Forelimb muscle (tissue), 1 donor: Measurements from ENCODE around the gene CGREF1. TPM values are rescaled to one million over a fixed set of nuclear protein-coding genes. Genes with fewer than 3 reads are reported as not detected.

Source experiments
- DNase-seq: peaks from one replicate; pipeline ENCODE4 v3.0.0-alpha.2; 2013; ENCODE audit warnings: low read depth
- polyA plus RNA-seq: library from polyadenylated mRNA; unstranded; fragments of 120-200 nt; gene quantifications from one replicate; pipeline ENCODE4 v1.2.1, GENCODE V29; 2013; ENCODE audit not compliant: insufficient read length

The CGREF1 gene, protein sequence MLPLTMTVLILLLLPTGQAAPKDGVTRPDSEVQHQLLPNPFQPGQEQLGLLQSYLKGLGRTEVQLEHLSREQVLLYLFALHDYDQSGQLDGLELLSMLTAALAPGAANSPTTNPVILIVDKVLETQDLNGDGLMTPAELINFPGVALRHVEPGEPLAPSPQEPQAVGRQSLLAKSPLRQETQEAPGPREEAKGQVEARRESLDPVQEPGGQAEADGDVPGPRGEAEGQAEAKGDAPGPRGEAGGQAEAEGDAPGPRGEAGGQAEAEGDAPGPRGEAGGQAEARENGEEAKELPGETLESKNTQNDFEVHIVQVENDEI
- polyA plus RNA-seq: 1.0 TPM

DNA sequence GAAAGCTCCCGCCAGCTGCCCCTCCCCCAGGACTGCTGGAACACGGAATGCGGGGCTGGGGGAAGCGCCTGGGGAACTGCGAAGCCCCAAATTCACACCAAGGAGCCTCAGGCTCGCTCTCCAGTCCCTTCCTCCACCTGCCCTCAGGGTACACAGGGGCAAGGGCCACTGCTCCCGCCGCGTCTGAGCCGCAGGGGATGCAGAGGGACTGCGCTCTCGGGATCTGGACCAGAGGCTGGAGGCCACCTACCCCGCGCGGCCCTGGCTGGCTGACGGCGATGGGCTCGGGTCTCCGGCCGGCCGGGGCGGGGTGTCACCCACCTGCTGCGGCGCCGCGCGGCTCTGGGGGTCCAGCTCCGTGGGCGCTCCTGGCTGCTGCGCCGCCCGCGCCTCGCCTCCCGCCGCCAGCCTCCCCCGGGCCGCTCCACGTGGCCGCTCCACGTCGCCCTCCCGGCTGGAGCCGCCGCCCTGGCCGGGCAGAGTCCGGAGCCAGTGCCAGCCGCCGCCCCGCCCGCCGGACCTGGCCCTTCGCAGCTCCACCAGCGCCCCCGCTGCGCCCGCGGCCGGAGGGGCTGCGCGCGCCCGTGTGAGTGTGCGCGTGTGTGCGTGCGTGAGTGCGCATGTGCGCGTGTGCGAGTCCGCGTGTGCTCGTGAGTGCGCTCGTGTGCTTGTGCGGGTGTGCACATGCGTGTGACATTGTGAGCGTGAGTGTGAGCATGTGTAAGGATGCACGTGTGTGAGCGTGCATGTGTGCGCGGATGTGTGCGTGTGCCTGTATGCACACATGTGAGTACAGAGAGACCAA is at the start of gene CGREF1:
Gene CGREF1, minus strand, starts transcription at position 604 of the 805 bp plus-strand sequence. CDS start 14,762 bp downstream, outside the sequence.
- no peak for DNase-seq

DNA sequence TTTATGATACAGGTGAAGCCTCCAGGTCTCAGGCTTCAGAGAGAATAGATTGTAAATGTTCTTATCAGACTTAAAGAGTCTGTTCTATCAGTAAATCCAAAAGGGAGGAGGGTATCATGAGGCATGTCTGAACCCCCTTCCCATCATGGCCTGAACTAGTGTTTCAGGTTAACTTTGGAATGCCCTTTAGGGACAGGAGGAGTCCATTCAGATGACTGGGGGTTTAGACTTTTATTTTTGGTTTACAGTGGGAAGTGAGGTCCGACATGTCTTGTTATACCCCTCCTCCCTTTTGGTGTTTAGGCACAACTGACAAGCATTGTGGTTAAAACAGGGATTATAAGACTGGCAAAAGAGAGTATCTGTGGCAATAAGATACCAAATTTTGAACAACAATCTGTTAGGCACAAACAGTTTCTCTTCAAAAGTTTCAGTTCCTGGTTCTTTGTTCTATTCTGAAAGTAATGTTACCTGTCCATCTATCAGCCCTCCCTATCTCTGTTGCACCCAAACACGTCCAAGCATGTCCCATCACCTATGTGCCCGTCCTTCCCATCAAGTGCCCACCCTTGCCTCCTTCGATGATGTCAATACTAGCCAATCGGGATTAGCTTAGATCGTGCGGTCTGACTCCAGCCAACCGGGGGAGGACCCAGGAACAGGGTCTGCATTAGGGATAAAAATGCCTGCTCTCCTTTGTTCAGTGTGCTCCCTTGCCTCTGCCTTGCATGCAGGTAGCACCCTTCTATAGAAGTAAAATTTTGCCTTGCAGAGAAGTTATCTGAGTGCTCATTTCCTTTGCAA is 46.2 kb upstream of the CGREF1 start:
- no peak for DNase-seq

GRCh38 chr2:27162151-27163121 is 43.5 kb upstream of the CGREF1 start:
- no peak for DNase-seq

DNA sequence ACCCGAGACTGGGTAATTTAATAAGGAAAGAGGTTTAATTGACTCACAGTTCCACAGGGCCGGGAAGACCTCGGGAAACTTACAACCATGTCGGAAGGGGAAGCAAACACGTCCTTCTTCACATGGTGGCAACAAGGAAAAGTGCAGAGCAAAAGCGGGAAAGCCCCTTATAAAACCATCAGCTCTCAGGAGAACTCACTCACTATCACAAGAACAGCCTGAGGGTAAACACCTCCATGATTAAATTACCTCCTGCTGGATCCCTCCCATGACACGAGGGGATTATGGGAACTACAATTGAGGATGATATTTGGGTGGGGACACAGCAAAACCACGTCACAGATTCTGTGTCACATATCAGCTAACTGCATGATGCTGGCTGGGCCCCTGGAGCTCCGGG is 41.3 kb upstream of the CGREF1 start:
- no peak for DNase-seq

DNA sequence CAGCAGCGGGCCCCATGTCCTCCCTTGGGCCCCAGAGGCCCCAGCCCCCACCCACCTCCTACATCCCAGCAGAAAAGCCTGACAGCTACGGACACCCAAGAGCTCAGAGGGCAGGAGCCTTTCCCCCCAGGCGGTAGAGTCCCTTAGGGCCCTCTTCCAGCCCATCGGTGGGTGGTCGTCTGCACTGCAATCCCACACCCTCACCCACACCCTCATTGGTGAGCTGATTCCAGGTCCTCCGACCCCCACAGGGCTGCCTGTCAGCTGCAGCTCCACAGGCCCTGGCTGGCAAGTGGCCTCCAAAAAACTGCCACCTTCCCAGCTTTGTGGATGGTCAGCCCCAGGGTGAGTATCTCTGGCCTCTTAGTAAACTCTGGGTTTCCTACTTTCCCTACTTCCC is 40.3 kb upstream of the CGREF1 start:
- no peak for DNase-seq

DNA sequence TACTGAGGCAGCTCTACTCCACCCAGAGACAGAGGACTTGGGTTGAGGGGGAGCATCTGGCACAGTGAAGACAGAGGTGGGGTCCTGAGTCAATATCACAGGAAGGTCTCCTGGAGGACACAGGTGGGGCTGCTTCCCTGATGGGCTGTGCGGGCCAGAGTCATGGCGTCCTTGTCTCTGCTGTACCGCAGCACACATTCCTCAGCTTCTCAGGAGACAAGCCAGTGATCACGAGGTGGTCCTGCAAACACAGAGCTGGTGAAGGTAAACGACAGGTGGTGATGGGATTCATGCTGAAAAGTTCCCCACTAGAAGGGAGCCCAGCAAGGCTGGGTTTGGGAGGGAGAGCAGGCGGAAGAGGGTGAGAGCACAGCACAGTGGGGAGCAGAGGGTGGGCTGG is 39.5 kb upstream of the CGREF1 start:
- no peak for DNase-seq

- DNase-seq: no peak
Measured at GRCh38 chr2:27155069-27155520, 36.2 kb upstream of the CGREF1 start.

DNA sequence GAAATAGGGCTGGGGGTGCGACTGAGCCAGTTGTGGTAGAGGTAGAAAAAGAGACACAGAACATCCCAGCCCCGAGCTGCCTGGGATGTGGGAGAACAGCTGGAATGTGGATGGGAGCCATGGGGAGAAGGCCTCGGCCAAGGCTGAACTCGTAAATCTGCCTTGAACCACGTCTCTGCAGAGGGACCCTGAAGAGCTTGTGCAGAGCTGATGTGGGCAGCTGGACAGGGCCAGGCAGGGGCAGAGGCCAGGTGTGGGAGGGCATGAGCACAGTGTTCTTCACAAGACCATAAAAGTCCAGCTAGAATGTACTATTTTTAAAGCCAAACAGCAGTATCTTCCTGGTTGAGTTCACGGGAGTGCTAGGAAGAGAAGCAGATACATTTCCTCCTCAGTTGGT is 35.6 kb upstream of the CGREF1 start:
- DNase-seq: no peak

DNA sequence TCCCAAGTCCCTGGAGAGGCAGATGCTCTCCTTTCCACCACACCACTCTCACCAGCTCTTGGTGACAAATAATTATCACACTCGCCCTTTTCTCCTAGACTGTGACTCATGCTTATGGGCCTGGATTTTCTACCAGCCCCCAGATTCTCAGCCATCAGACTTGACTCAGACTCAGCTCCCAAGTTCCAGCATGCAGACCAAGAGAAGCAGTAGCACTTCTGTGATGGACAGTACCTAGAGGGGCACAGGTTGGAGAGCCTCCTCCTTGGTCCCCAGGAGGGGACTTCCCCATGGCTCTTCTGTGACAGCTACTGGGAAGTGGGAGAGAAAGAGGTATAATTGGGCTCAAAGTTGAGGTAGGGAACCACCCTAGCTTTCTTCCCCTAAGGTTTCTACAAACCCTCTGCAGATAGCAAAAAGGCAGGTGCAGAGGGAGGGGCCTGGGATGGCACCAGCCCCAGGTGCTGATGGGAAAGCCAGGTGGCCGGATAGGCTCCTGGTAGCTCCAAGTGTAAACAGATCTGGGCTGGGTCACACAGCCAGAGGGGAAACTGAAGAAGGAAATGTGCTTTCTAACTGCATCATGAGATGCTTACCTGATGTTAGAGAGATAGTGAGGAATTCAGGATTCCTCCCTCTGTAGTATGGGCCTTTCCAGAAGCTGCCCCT is 34.0 kb upstream of the CGREF1 start:
- DNase-seq: no peak

- no peak for DNase-seq
Measured at GRCh38 chr2:27152102-27152795, 33.3 kb upstream of the CGREF1 start.

DNA sequence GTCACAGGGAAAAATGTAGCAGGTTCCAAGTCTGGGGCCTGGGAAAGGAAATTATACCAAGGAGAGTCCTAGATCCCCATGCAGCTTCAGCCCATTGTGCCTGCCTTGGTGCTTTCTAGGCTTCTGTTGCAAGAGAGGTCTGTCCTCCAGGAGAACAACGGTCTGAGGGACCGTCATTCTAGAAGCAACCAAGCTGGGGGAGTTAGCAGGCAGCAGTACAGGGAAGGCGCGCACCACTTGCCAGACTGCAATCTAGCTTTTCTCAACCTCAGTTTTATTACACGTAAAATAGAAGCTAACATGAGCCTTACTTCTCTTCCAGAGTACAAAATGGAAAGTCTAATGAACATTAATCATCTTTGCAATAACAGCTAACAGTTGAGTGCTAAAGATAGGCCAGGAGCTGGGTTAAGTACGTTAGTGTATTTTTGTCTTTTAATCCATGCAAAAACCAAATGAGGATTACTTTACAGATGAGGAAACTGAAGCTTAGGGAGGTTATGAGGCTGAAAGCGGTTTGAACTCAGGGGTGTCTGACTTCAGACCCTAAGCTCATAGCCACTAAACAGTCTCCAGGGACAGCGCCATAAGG is 31.8 kb upstream of the CGREF1 start:
- no peak for DNase-seq

GRCh38 chr2:27149570-27150405 is 30.9 kb upstream of the CGREF1 start:
- no peak for DNase-seq

DNA sequence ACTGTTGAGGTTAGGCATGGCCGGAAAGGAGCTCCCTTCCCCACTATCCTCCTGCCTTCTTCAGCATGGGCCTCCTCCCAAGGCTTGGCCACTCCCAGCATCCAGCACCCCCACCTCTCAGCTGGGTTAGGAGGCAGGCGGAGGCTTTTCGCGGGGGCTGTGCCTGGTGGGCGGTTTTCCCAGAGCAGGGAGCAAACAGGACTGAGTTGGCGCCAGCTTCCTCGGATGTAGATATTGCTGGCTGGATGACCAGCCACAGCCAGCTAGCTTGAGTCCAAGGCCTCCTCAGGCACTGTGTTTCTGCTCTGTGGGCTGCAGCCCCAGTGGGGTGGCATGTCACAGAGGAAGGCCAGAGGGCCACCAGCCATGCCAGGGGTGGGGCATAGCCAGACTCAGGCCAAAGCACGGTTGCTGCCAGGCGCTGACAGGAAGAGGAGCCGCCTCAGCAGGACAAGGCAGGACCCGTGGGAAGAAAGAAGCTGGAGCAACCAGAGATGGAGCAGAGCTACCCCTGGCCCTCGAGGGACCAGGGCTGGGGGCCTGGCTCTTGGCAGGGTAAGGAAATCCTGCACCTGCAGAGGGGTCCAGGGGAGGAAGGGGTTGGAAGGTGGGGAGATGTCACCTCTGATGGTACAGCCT is 30.0 kb upstream of the CGREF1 start, which contains the start of gene TCF23:
Gene TCF23, plus strand, starts transcription at position 204 of the 639 bp plus-strand sequence. Its CDS starts 130 bp downstream, at position 334.
- no peak for DNase-seq

GRCh38 chr2:27147935-27148334 is 29.0 kb upstream of the CGREF1 start:
- no peak for DNase-seq

DNA sequence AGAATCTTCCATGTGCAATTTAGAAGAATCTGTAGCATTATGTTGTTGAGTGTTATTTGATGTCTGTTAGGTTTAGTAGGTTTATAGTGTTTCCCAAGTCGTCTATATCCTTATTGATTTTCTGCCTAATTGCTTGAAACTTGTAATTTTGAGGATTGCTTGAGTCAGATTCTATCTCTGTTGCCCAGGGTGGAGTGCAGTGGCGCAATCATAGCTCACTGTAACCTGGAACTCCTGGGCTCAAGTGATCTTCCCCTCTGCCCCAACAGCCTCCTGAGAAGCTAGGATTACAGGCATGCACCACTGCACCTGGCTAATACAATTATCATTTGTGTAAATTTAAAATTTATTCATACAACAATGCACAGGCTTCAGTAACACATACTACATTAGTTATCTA is 26.8 kb upstream of the CGREF1 start:
- no peak for DNase-seq

DNA sequence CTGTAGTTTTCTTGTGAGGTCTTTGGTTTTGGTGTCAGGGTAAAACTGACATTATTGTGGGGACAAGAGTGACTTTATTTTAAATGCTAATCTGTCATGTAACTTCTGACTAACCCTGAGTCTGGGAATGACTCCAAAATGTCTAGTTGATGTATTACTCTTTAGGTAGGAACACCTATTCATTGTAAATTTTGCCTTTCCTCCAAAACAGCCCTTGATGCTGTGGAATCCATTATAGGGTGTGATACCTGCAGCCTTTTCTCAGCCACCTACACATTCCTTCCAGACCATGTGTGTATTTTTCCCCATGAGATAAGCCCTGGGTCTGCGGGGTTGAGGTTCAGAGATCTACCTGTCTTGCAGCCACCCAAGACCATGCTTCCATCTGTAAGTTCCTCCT is 24.4 kb upstream of the CGREF1 start:
- no peak for DNase-seq

DNA sequence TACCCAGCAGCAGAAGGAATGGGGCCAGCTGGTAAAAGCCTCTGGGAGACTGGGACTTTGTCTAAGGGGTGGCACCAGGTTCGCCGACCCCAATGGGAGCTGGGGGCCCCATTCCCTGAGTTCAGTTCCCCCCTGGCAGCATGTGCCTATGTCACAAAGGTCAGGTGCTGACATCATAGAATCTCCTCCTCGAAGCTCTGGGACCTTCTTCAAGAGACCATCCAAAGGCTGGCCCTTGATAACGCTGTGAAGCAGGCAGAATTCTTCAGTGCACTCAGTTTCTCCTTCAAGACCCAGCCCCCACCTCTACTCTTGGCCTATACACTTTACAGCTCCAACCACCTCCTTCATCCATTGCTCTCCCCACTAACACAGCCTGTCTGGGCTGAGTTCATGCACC is 20.4 kb upstream of the CGREF1 start, which contains the start of gene PRR30:
Gene PRR30, minus strand, starts transcription at position 101 of the 400 bp plus-strand sequence. CDS start 1,081 bp downstream, outside the sequence.
- DNase-seq: no peak

DNA sequence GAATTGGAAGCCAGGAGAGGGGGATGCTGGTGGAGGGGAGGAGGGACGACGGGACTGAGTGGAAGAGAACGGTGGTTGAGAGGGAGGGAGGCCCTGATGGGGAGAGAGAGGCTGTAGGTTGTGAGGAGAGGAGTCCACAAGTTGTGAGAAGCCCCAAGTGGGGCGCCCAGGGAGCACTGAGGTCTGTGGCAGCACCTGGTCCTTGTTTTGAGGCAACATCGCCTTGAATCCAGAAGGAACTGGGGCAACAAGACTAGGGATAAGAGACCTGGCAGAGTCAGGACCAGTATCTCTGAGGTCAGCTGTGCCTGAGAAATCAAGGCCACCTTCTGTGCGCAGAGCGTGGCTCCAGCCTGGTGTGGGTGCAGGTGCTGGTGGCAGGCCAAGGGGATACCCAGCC is 19.2 kb upstream of the CGREF1 start:
- no peak for DNase-seq
